Left forelimb (tissue), 1 donor: Measurements from ENCODE around the gene MGMT.

ENCODE experiments used
- DNase-seq: peaks from one replicate; pipeline ENCODE4 v3.0.0-alpha.2; 2018; ENCODE audit warnings: low spot score

Gene MGMT

GRCh38 chr10:129626309-129626708, 159.3 kb downstream of the MGMT start:
- DNase-seq: no peak

GRCh38 chr10:129626796-129627435, 159.9 kb downstream of the MGMT start:
- no peak for DNase-seq

GRCh38 chr10:129627442-129627841, 160.4 kb downstream of the MGMT start:
- no peak for DNase-seq

GRCh38 chr10:129628823-129629222, 161.8 kb downstream of the MGMT start:
- no peak for DNase-seq

- DNase-seq: no peak
These were observed 162.9 kb downstream of the MGMT start for GRCh38 chr10:129629911-129630310.

- DNase-seq: no peak
These were observed 164.0 kb downstream of the MGMT start for GRCh38 chr10:129631006-129631405.

- no peak for DNase-seq
These were observed 165.0 kb downstream of the MGMT start for GRCh38 chr10:129631870-129632623.

- DNase-seq: no peak
These were observed 170.0 kb downstream of the MGMT start for GRCh38 chr10:129637010-129637409.

- no peak for DNase-seq
These were observed 170.8 kb downstream of the MGMT start for GRCh38 chr10:129637846-129638245.

- no peak for DNase-seq
These were observed 174.3 kb downstream of the MGMT start for GRCh38 chr10:129641351-129641750.

- DNase-seq: no peak
These were observed 174.9 kb downstream of the MGMT start for GRCh38 chr10:129641982-129642381.

- DNase-seq: no peak
These were observed 175.4 kb downstream of the MGMT start for GRCh38 chr10:129642427-129642826.

- no peak for DNase-seq
These were observed 176.2 kb downstream of the MGMT start for GRCh38 chr10:129643266-129643665.

- no peak for DNase-seq
These were observed 178.4 kb downstream of the MGMT start for GRCh38 chr10:129645487-129645886.

GRCh38 chr10:129646973-129647372, 179.9 kb downstream of the MGMT start:
- DNase-seq: no peak

- no peak for DNase-seq
These were observed 180.5 kb downstream of the MGMT start for GRCh38 chr10:129647590-129647989.

GRCh38 chr10:129648856-129649255, 181.8 kb downstream of the MGMT start:
- no peak for DNase-seq

- DNase-seq: no peak
These were observed 185.0 kb downstream of the MGMT start for GRCh38 chr10:129652021-129652420.

- DNase-seq: no peak
These were observed 185.6 kb downstream of the MGMT start for GRCh38 chr10:129652521-129653201.

GRCh38 chr10:129653428-129653827, 186.4 kb downstream of the MGMT start:
- DNase-seq: no peak

GRCh38 chr10:129653861-129654260, 186.8 kb downstream of the MGMT start:
- DNase-seq: no peak

- DNase-seq: no peak
These were observed 187.4 kb downstream of the MGMT start for GRCh38 chr10:129654461-129654860.

- no peak for DNase-seq
These were observed 188.1 kb downstream of the MGMT start for GRCh38 chr10:129655007-129655678.
